ENCODE measurements around the gene PIP5KL1. TPM values are rescaled to one million over a fixed set of nuclear protein-coding genes. Genes with fewer than 3 reads are reported as not detected.

The PIP5KL1 gene
- total and polyA plus RNA-seq, 2 of the 4 experiments (the other 2 are of a cell fraction) = 0.36 to 3.6 TPM

GRCh38 chr9:127884976-127885490 lies 45.5 kb downstream of the PIP5KL1 start:
- Histone ChIP-seq H3K4me3 (ENCODE audit: insufficient read depth, low read depth, low read length) (no peak overlapping the region), H3K27ac (ENCODE audit: insufficient read depth, low read length) (no peak overlapping the region), H3K9me1 (ENCODE audit: insufficient read depth, low read length) (peaks cover 5% of the 10 kb centered on the region), H2AK5ac (ENCODE audit: low read depth, low read length) (no peak overlapping the region), H4K8ac (ENCODE audit: low read depth in 2 of 2, low read length in 2 of 2) (no peak overlapping the region), H3K14ac (replicated peaks; ENCODE audit: low read depth, low read length) (no peak overlapping the region), H3K18ac (ENCODE audit: low read depth, low read length) (no peak overlapping the region), H2BK20ac (ENCODE audit: low read depth, low read length) (no peak overlapping the region), H3K4ac (ENCODE audit: low read depth, low read length) (no peak overlapping the region), H3K79me1 (ENCODE audit: low read depth in 1 of 2, low read length in 2 of 2) (peaks cover 0 to 17% of the 10 kb centered on the region in 2 experiments; a peak in 3 of 4 replicates), H3K4me1 (ENCODE audit: control insufficient read depth, insufficient read depth, low read length) (peaks cover 4% of the 10 kb centered on the region), H3K23ac (ENCODE audit: low read depth, low read length) (no peak overlapping the region), H3K4me2 (ENCODE audit: low read depth, low read length) (no peak overlapping the region), H3K9ac (ENCODE audit: low read depth, low read length) (no peak overlapping the region), H3K27me3 (ENCODE audit: control insufficient read depth, insufficient read depth, low read length) (no peaks in the 10 kb centered on the region), H3K9me3 (ENCODE audit: control insufficient read depth, insufficient read depth, low read length) (no peaks in the 10 kb centered on the region), H2BK15ac (ENCODE audit: low read depth, low read length) (no peak overlapping the region), H2AFZ (replicated peaks; ENCODE audit: low read length, poor library complexity) (no peak overlapping the region), H2BK5ac (ENCODE audit: low read depth, low read length, poor library complexity, severe bottlenecking) (no peak overlapping the region), H4K20me1 (ENCODE audit: insufficient read depth, low read length) (peaks cover 6% of the 10 kb centered on the region; the same call in 1 of the 2 replicates), H2BK120ac (ENCODE audit: low read depth, low read length) (no peak overlapping the region), H3K56ac (ENCODE audit: extremely low read depth, insufficient read depth, low read length) (no peak overlapping the region), H3K36me3 (ENCODE audit: control insufficient read depth, insufficient read depth, low read length) (peaks cover 44% of the 10 kb centered on the region), H4K91ac (ENCODE audit: insufficient read depth, low read depth, low read length) (no peak overlapping the region), H4K5ac (ENCODE audit: low read depth, low read length) (no peak overlapping the region), H2AK9ac (replicated peaks; ENCODE audit: low read depth, low read length, poor library complexity) (no peak overlapping the region)
- BruUV-seq (replicated peaks) = no TSS peak
- no peak for ATAC-seq (ENCODE audit: low read depth)
- POLR2A ChIA-PET (ENCODE audit: unreplicated experiment) = no interaction called here
- WGBS, 2 experiments (ENCODE audit: extremely low coverage in 2 of 2, insufficient read length in 1 of 2) = no CpG with 5 or more reads among the region's 15 CpGs
- TF ChIP-seq SMC3 (IDR thresholded peaks at IDR 0.05; ENCODE audit: low read depth, low read length) (no peak), USF2 (IDR thresholded peaks at IDR 0.05; ENCODE audit: low read depth, low read length) (no peak), NFE2L2 (IDR thresholded peaks at IDR 0.05; ENCODE audit: low read depth, low read length) (no peak), RAD21 (IDR thresholded peaks at IDR 0.05; ENCODE audit: low read length) (no peak), CEBPB (IDR thresholded peaks at IDR 0.05; ENCODE audit: low read depth, low read length) (no peak), BHLHE40 (IDR thresholded peaks at IDR 0.05; ENCODE audit: low read depth, low read length) (no peak), RCOR1 (IDR thresholded peaks at IDR 0.05; ENCODE audit: insufficient replicate concordance, low read length) (no peak), FOS (IDR thresholded peaks at IDR 0.05; ENCODE audit: low read depth, low read length) (no peak)
- intact Hi-C loops (cut with micrococcal nuclease) = no loop called here
- CTCF ChIA-PET = interaction anchor here (0.6 kb wide), 1 partner anchor 394 kb away, joined by 3 read pairs; no protein-coding TSS in a partner anchor
- in situ Hi-C loops (cut with MboI; ENCODE audit: low sequenced_read_pairs) = no loop called here
- no peak for DNase-seq
- dilution Hi-C loops (cut with HindIII; ENCODE audit: low sequenced_read_pairs, unreplicated experiment) = no loop called here

Data from IMR-90 (cell line).